ENCODE data around the gene ZNF473. TPM values are rescaled to one million over a fixed set of nuclear protein-coding genes. Genes with fewer than 3 reads are reported as not detected.
A peak's percentile ranks its signal among the peaks of the same experiment; 100 is the strongest.

Gene ZNF473
- total and polyA plus RNA-seq, 2 of the 13 experiments (the other 11 are each of a cell fraction or from before 2014, with no cell fraction given): 5.8 to 11.9 TPM

DNA sequence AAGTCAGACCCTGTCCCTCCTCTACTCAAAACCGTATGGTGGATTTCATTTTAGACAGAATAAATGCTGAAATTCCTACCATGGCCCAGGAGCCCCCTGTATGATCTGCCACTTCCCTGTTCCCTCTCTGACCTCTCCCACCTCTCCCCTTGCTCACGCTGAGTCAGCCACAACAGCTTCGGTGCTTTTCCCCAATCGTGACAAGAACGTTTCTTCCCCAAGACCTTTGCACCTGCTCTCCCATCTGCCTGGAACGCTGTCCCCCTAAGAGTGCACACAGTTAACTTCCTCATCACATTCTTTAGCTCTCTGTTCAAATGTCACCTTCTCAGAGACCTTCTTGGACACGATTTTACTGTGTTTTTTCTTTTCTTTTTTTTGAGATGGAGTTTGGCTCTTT, 3.0 kb upstream of the ZNF473 start (continued):
- TF ChIP-seq AHDC1 (CRISPR knock-in tag; IDR thresholded peaks at IDR 0.05; ENCODE audit: borderline replicate concordance): no peak
- TF ChIP-seq, protein P1, sequence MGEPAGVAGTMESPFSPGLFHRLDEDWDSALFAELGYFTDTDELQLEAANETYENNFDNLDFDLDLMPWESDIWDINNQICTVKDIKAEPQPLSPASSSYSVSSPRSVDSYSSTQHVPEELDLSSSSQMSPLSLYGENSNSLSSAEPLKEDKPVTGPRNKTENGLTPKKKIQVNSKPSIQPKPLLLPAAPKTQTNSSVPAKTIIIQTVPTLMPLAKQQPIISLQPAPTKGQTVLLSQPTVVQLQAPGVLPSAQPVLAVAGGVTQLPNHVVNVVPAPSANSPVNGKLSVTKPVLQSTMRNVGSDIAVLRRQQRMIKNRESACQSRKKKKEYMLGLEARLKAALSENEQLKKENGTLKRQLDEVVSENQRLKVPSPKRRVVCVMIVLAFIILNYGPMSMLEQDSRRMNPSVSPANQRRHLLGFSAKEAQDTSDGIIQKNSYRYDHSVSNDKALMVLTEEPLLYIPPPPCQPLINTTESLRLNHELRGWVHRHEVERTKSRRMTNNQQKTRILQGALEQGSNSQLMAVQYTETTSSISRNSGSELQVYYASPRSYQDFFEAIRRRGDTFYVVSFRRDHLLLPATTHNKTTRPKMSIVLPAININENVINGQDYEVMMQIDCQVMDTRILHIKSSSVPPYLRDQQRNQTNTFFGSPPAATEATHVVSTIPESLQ (CRISPR knock-in tag; conservative IDR thresholded peaks at IDR 0.05): no peak
- TF ChIP-seq TEAD2 (CRISPR knock-in tag; IDR thresholded peaks at IDR 0.05): no peak
- TF ChIP-seq E2F2 (CRISPR knock-in tag; IDR thresholded peaks at IDR 0.05; ENCODE audit: borderline replicate concordance): no peak
- no peak for TF ChIP-seq ZNF296 (CRISPR knock-in tag; conservative IDR thresholded peaks at IDR 0.05)
- no peak for TF ChIP-seq ZNF280D (CRISPR knock-in tag; IDR thresholded peaks at IDR 0.05)
- no peak for TF ChIP-seq ZNF207 (IDR thresholded peaks at IDR 0.05; ENCODE audit: borderline replicate concordance)
- TF ChIP-seq, protein P2, sequence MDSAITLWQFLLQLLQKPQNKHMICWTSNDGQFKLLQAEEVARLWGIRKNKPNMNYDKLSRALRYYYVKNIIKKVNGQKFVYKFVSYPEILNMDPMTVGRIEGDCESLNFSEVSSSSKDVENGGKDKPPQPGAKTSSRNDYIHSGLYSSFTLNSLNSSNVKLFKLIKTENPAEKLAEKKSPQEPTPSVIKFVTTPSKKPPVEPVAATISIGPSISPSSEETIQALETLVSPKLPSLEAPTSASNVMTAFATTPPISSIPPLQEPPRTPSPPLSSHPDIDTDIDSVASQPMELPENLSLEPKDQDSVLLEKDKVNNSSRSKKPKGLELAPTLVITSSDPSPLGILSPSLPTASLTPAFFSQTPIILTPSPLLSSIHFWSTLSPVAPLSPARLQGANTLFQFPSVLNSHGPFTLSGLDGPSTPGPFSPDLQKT (CRISPR knock-in tag; IDR thresholded peaks at IDR 0.05; ENCODE audit: borderline replicate concordance): no peak
- no peak for TF ChIP-seq ZNF317 (CRISPR knock-in tag; IDR thresholded peaks at IDR 0.05)
- no peak for TF ChIP-seq ZNF256 (CRISPR knock-in tag; conservative IDR thresholded peaks at IDR 0.05)
- no peak for TF ChIP-seq MED8 (CRISPR knock-in tag; IDR thresholded peaks at IDR 0.05; ENCODE audit: insufficient replicate concordance)
- TF ChIP-seq ZNF772 (CRISPR knock-in tag; IDR thresholded peaks at IDR 0.05): no peak
- 0 out of 2 replicates have a peak, but pooled peaks have one; percentile 29 for TF ChIP-seq KMT2A (CRISPR knock-in tag; IDR thresholded peaks at IDR 0.05)
- no peak for TF ChIP-seq SATB2 (CRISPR knock-in tag; IDR thresholded peaks at IDR 0.05)
- TF ChIP-seq DMAP1 (CRISPR knock-in tag; IDR thresholded peaks at IDR 0.05): no peak
- TF ChIP-seq TP53 (CRISPR knock-in tag; conservative IDR thresholded peaks at IDR 0.05): no peak
- TF ChIP-seq HOXA7 (CRISPR knock-in tag; IDR thresholded peaks at IDR 0.05): no peak
- TF ChIP-seq ZNF34 (CRISPR knock-in tag; IDR thresholded peaks at IDR 0.05; ENCODE audit: borderline replicate concordance): no peak
